Activated B cell treated with CpG ODN at 0.5 μM for 24 hours (primary cell): ENCODE results near the gene B3GNT8. TPM values are rescaled to one million over a fixed set of nuclear protein-coding genes. Genes with fewer than 3 reads are reported as not detected.
A peak's percentile ranks its signal among the peaks of the same experiment; 100 is the strongest.

Source experiments
- ATAC-seq: fragments of 200-7000 bp; cut with Tn5 transposase; one replicate; pipeline ENCODE4 v1.10.0; 2021; ENCODE audit warnings: low read depth, mild to moderate bottlenecking, moderate library complexity
- CTCF ChIA-PET: fragments of 350-600 bp; sonication (Branson Sonifier 250); formaldehyde crosslinking; loops from one replicate; lab custom pipeline; 2021; ENCODE audit warnings: antibody characterized with exemption; lab: Charles Lee
- POLR2A ChIA-PET: fragments of 350-600 bp; sonication (Branson Sonifier 250); formaldehyde crosslinking; loops from one replicate; lab custom pipeline; 2021; ENCODE audit warnings: antibody characterized with exemption; lab: Charles Lee
- DNase-seq: peaks from one replicate; pipeline ENCODE4 v3.0.0; 2022
- H3K27ac Mint-ChIP-seq: one replicate; pipeline ENCODE4 v1.8.0; 2020; ENCODE audit warnings: mixed read lengths
- H3K27me3 Mint-ChIP-seq: one replicate; pipeline ENCODE4 v1.8.0; 2021; ENCODE audit warnings: mixed read lengths
- H3K36me3 Mint-ChIP-seq: one replicate; pipeline ENCODE4 v1.8.0; 2021; ENCODE audit warnings: low read depth, mixed read lengths
- H3K4me1 Mint-ChIP-seq: one replicate; pipeline ENCODE4 v1.8.0; 2021; ENCODE audit warnings: mixed read lengths
- H3K4me3 Mint-ChIP-seq: one replicate; pipeline ENCODE4 v1.8.0; 2020; ENCODE audit warnings: mild to moderate bottlenecking, mixed read lengths
- H3K9me3 Mint-ChIP-seq: one replicate; pipeline ENCODE4 v1.8.0; 2020; ENCODE audit warnings: mixed read lengths
- CTCF ChIP-seq: fragments of 200-600 bp; IDR thresholded peaks from one replicate; pipeline ENCODE4 v1.8.0; 2022; ENCODE audit warnings: antibody characterized with exemption, mild to moderate bottlenecking
- intact Hi-C: fragments of 100-400 bp; cut with micrococcal nuclease; formaldehyde crosslinking; loops from one replicate; pipeline ENCODE4 v1.15.1; 2024
- total RNA-seq: library from RNA; stranded (reverse); gene quantifications from 2 replicates; pipeline ENCODE4 v1.2.3, GENCODE V29; 2022

The B3GNT8 gene
- total RNA-seq, 1 donor from 2014 or later, result 0.24 TPM

GRCh38 chr19:41431426-41432386, 4.5 kb upstream of the B3GNT8 start:
- Mint-ChIP-seq H3K4me3 (no peak overlapping the region), H3K9me3 (no peaks in the 10 kb centered on the region), H3K27me3 (no peaks in the 10 kb centered on the region), H3K27ac (no peak overlapping the region), H3K36me3 (peaks cover 40% of the 10 kb centered on the region), H3K4me1 (peaks cover 20% of the 10 kb centered on the region)
- intact Hi-C loops, result no loop called here
- ATAC-seq, result no peak
- ChIA-PET CTCF (no interaction called here), POLR2A (interaction anchor here (1.4 kb wide), 1 partner anchor 13 kb away, joined by 3 read pairs; no protein-coding TSS in a partner anchor)
- no peak for TF ChIP-seq CTCF
- no peak for DNase-seq

GRCh38 chr19:41430922-41431321, 3.7 kb upstream of the B3GNT8 start:
- H3K27me3 Mint-ChIP-seq, result no peaks in the 10 kb centered on the region
- no peak for TF ChIP-seq CTCF
- H3K36me3 Mint-ChIP-seq, result peaks cover 37% of the 10 kb centered on the region
- intact Hi-C loops, result no loop called here
- ChIA-PET POLR2A (interaction anchor here (1.4 kb wide), 1 partner anchor 12 kb away, joined by 3 read pairs; no protein-coding TSS in a partner anchor), CTCF (no interaction called here)
- H3K4me1 Mint-ChIP-seq, result peaks cover 16% of the 10 kb centered on the region
- H3K27ac Mint-ChIP-seq, result no peak overlapping the region
- no peak for DNase-seq
- no peaks in the 10 kb centered on the region for H3K9me3 Mint-ChIP-seq
- ATAC-seq, result no peak
- H3K4me3 Mint-ChIP-seq, result no peak overlapping the region

GRCh38 chr19:41428481-41428859, 1.3 kb upstream of the B3GNT8 start:
- intact Hi-C loops, result no loop called here
- ChIA-PET POLR2A (no interaction called here), CTCF (interaction anchor here (0.9 to 1.2 kb wide), 2 partner anchors 11 to 21 kb away, joined by 3 read pairs; partner anchors contain the start of gene DMAC2)
- H3K4me1 Mint-ChIP-seq, result peaks cover 16% of the 10 kb centered on the region
- DNase-seq (no peak), ATAC-seq (no peak)
- TF ChIP-seq CTCF, result no peak
- no peaks in the 10 kb centered on the region for H3K27me3 Mint-ChIP-seq
- H3K4me3 Mint-ChIP-seq, result no peak overlapping the region
- no peaks in the 10 kb centered on the region for H3K9me3 Mint-ChIP-seq
- H3K36me3 Mint-ChIP-seq, result peaks cover 45% of the 10 kb centered on the region
- H3K27ac Mint-ChIP-seq, result no peak overlapping the region

GRCh38 chr19:41427647-41428480, 690 bp upstream of the B3GNT8 start:
- Mint-ChIP-seq H3K4me1 (peaks cover 16% of the 10 kb centered on the region), H3K4me3 (peak overlapping the region; percentile 50), H3K27ac (no peak overlapping the region), H3K36me3 (peaks cover 44% of the 10 kb centered on the region), H3K9me3 (no peaks in the 10 kb centered on the region), H3K27me3 (no peaks in the 10 kb centered on the region)
- ATAC-seq (peak; percentile 34), DNase-seq (no peak)
- CTCF ChIA-PET, result no interaction called here
- no peak for TF ChIP-seq CTCF
- intact Hi-C loops, result no loop called here
- POLR2A ChIA-PET, result interaction anchor here (0.6 to 1.3 kb wide), 2 partner anchors 10 to 12 kb away, joined by 3 read pairs; partner anchors contain the start of gene DMAC2
